RWPE2 (cell line): ENCODE data around the gene NSD2.

Experiments used
- ATAC-seq: fragments of 200-7000 bp; cut with Tn5 transposase; 3 replicates; pipeline ENCODE4 v1.9.1; 2021; ENCODE audit warnings: low read depth
- DNase-seq: peaks from one replicate; pipeline ENCODE4 v3.0.0-alpha.2; 2020; ENCODE audit warnings: low spot score
- H3K27ac ChIP-seq: fragments of 450-650 bp; 2 replicates; pipeline ENCODE4 v1.5.1; 2017; ENCODE audit warnings: mild to moderate bottlenecking; ENCODE audit not compliant: poor library complexity, severe bottlenecking
- H3K27me3 ChIP-seq: fragments of 250-450 bp; sonication (Bioruptor Pico); 2 replicates; pipeline ENCODE4 v1.5.1; 2021; ENCODE audit warnings: mild to moderate bottlenecking, moderate library complexity; ENCODE audit not compliant: insufficient read depth, poor library complexity, severe bottlenecking
- H3K36me3 ChIP-seq: fragments of 250-450 bp; sonication (Bioruptor Pico); 2 replicates; pipeline ENCODE4 v1.5.1; 2020; ENCODE audit warnings: low read depth, mild to moderate bottlenecking, moderate library complexity
- H3K4me1 ChIP-seq: fragments of 250-450 bp; sonication (Bioruptor Pico); 2 replicates; pipeline ENCODE4 v1.5.1; 2021; ENCODE audit warnings: mild to moderate bottlenecking, moderate library complexity; ENCODE audit not compliant: insufficient read depth, poor library complexity, severe bottlenecking
- H3K4me3 ChIP-seq: fragments of 250-450 bp; sonication (Bioruptor Pico); 2 replicates; pipeline ENCODE4 v1.5.1; 2021; ENCODE audit warnings: mild to moderate bottlenecking, moderate library complexity; ENCODE audit not compliant: severe bottlenecking
- H3K9me3 ChIP-seq: fragments of 250-450 bp; sonication (Bioruptor Pico); 2 replicates; pipeline ENCODE4 v1.5.1; 2021; ENCODE audit warnings: mild to moderate bottlenecking, moderate library complexity; ENCODE audit not compliant: severe bottlenecking
- TF ChIP-seq, protein P1 (sequence below): fragments of 450-650 bp; IDR thresholded peaks from one replicate; pipeline ENCODE4 v1.5.1; 2017; ENCODE audit warnings: mild to moderate bottlenecking, moderate library complexity; ENCODE audit not compliant: poor library complexity, severe bottlenecking

NSD2 gene

DNA sequence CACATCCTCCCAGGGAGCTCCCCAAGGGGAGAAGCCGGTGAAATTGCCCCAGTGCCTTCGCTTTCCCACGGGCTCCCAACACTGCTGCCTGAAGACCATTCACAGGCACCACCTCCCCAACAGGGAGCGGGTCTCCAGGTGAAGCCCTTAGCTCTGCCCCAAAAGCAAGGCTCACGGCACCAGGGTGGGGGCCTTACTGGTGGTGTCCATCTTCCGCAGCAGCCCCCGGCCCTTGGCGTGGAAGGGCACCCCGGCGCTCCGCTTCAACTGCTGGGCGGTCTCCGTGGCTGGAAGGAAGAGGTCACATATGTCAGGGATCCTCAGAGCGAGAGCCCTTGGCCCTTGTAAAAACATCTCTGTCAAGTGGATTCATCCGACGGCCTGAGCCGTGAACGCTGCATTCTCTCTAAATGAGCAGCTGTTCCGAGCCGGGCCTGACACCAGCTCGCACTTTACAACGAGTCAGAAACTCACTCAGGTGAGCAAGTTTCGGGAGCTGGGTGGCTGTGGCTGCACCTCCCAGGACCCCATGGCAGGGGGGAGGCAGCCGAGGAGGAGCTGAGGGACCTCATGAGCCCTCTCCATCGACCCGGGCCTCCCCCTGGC lies 116.6 kb downstream of the NSD2 start:
- Histone ChIP-seq H3K4me1 (no peaks in the 10 kb centered on the region), H3K36me3 (peaks cover 57% of the 10 kb centered on the region), H3K9me3 (no peaks in the 10 kb centered on the region), H3K4me3 (no peak overlapping the region), H3K27ac (no peak overlapping the region), H3K27me3 (no peaks in the 10 kb centered on the region)
- no peak for DNase-seq
- no peak for ATAC-seq
- TF ChIP-seq, protein P1, sequence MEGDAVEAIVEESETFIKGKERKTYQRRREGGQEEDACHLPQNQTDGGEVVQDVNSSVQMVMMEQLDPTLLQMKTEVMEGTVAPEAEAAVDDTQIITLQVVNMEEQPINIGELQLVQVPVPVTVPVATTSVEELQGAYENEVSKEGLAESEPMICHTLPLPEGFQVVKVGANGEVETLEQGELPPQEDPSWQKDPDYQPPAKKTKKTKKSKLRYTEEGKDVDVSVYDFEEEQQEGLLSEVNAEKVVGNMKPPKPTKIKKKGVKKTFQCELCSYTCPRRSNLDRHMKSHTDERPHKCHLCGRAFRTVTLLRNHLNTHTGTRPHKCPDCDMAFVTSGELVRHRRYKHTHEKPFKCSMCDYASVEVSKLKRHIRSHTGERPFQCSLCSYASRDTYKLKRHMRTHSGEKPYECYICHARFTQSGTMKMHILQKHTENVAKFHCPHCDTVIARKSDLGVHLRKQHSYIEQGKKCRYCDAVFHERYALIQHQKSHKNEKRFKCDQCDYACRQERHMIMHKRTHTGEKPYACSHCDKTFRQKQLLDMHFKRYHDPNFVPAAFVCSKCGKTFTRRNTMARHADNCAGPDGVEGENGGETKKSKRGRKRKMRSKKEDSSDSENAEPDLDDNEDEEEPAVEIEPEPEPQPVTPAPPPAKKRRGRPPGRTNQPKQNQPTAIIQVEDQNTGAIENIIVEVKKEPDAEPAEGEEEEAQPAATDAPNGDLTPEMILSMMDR = no peak

DNA sequence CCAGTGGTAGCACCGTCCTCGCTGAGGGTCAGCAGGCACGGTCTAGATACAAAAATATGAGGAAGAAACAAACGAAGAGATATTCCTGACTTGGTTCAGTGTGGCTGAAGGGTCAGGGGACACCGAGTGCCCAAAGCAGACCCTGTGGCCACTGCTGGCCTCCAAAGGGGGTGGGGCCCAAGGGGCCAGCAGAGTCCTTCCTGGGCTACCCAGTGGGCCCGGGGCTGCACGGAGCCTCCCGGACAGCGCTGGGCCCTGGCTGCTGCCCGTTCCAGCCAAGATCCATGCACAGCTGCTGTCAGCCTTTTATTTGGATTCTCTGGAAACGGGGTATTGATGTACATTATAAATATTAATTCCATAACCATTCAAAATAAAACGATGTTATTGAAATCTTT lies 117.1 kb downstream of the NSD2 start:
- no peaks in the 10 kb centered on the region for H3K27me3 ChIP-seq
- H3K4me3 ChIP-seq = no peak overlapping the region
- TF ChIP-seq, protein P1 = no peak

DNA sequence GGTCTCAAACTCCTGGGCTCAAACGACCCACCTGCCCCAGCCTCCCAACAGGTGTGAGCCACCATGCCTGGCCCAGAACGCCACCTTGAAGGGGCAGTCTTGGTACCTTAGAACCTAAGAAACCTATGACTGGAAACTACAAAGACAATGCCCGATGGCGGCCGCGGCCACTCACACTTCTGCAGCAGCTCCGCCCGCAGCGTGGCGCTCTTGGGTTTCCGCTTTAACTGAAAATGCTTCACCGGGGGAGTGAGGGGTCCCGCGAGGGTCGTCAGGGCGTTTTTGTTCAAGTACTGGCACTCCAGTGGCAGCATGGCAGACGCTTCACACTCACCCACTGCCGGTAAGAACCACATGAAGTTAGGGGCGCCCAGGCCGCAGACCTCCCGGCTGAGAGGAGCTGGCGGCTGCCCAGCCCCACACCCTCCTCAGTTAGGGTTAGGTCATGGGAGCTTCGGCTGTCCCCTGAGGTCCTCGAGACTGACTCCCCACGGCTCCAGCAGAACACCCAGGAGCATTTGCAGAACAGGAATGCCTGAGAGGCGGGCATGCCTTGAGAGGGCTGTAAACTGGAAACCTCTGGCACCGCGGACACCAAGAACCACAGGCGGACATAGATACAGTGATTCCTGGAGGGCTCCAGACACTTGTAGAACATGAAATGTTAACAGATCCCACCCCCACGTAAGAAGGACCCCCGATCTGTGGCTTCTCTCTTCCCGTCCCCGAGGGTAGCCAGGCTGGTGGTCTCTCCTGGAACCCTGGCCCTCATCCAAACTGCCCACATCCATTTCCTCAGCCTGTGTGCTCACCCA lies 118.5 kb downstream of the NSD2 start:
- Histone ChIP-seq H3K27me3 (no peaks in the 10 kb centered on the region), H3K36me3 (peaks cover 39% of the 10 kb centered on the region), H3K4me3 (no peak overlapping the region), H3K27ac (no peak overlapping the region), H3K4me1 (no peaks in the 10 kb centered on the region), H3K9me3 (no peaks in the 10 kb centered on the region)
- no peak for ATAC-seq
- TF ChIP-seq, protein P1 = no peak
- DNase-seq = no peak

More for the DNA sequence above, 117.1 kb downstream of the NSD2 start:
- Histone ChIP-seq H3K4me1 (no peaks in the 10 kb centered on the region), H3K27ac (no peak overlapping the region), H3K9me3 (no peaks in the 10 kb centered on the region), H3K36me3 (peaks cover 52% of the 10 kb centered on the region)
- ATAC-seq = no peak
- DNase-seq = no peak

DNA sequence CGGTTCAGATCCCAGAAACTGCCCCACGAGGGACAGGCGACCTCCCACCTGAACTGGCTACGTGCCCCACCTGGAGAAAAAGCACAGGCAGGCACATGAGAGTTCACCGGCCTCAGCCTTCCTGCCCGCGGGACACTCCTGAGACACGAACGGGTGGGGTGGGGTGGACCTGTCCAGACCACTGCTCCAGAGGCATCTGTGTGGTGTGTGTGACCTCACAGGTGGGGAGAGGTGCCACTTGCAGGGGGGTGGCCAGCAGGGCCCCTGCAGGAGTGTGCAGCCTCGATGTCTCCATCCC lies 119.1 kb downstream of the NSD2 start:
- no peak overlapping the region for H3K4me3 ChIP-seq
- DNase-seq (no peak), ATAC-seq (no peak)
- H3K27ac ChIP-seq = no peak overlapping the region
- TF ChIP-seq, protein P1 = no peak
- no peaks in the 10 kb centered on the region for H3K4me1 ChIP-seq
- no peaks in the 10 kb centered on the region for H3K9me3 ChIP-seq
- no peaks in the 10 kb centered on the region for H3K27me3 ChIP-seq
- H3K36me3 ChIP-seq = peaks cover 35% of the 10 kb centered on the region

DNA sequence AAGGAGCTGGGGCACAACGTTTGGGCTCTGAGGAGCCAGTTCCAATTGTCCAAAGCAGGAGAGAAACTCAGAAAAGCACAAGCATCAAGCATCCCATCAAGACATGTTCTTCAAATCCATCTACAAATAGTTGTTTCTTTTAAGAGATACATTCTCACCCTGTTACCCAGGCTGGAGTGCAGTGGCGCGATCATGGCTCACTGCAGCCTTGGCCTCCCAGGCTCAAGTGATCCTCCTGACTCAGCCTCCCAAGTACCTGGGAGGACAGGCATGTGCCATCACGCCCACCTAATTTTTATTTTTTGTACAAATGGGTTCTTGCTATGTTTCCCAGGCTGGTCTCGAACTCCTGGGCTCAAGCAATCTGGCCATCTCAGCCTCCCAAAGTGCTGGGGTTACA lies 119.5 kb downstream of the NSD2 start:
- H3K4me1 ChIP-seq = no peaks in the 10 kb centered on the region
- no peaks in the 10 kb centered on the region for H3K27me3 ChIP-seq
- no peaks in the 10 kb centered on the region for H3K9me3 ChIP-seq
- peaks cover 33% of the 10 kb centered on the region for H3K36me3 ChIP-seq
- TF ChIP-seq, protein P1 = no peak
- DNase-seq (no peak), ATAC-seq (no peak)
- H3K4me3 ChIP-seq = no peak overlapping the region
- no peak overlapping the region for H3K27ac ChIP-seq
